ENCODE measurements around the gene KRT81. TPM values are rescaled to one million over a fixed set of nuclear protein-coding genes. Genes with fewer than 3 reads are reported as not detected.
A peak's percentile ranks its signal among the peaks of the same experiment; 100 is the strongest.
"Not testable (repeated sequence)": the region's sequence is repeated elsewhere in the genome, so short reads cannot be mapped to it uniquely, and the experiment has no call there.

The KRT81 gene
- total RNA-seq, 4 donors from 2014 or later = not detected

- intact Hi-C loops (cut with DNase I; ENCODE audit: low total_unique reads) = no loop called here
- DNase-seq (no peak), ATAC-seq (no peak)
- Histone ChIP-seq H3K36me3 (no peaks in the 10 kb centered on the region), H3K27ac (no peak overlapping the region), H3K4me3 (no peak overlapping the region), H3K4me1 (peaks cover 0 to 3% of the 10 kb centered on the region in 2 donors), H3K27me3 (peaks cover 25 to 31% (median 30%) of the 10 kb centered on the region in 3 donors), H3K9me3 (no peaks in the 10 kb centered on the region)
- in situ Hi-C loops (cut with MboI; ENCODE audit: low sequenced_read_pairs in 4 of 4) = no loop called here
- no peak for TF ChIP-seq POLR2A (IDR thresholded peaks at IDR 0.05)
- TF ChIP-seq CTCF (IDR thresholded peaks at IDR 0.05 in 4 of 5, conservative IDR thresholded peaks at IDR 0.05 in 1 of 5) = no peak
Measured at GRCh38 chr12:52254965-52255751, 36.2 kb downstream of the KRT81 start.

GRCh38 chr12:52254180-52254964 is 37.0 kb downstream of the KRT81 start:
- ATAC-seq (no peak), DNase-seq (no peak)
- TF ChIP-seq CTCF (IDR thresholded peaks at IDR 0.05 in 4 of 5, conservative IDR thresholded peaks at IDR 0.05 in 1 of 5) = no peak
- TF ChIP-seq POLR2A (IDR thresholded peaks at IDR 0.05) = no peak
- Histone ChIP-seq H3K4me3 (no peak overlapping the region), H3K9me3 (no peaks in the 10 kb centered on the region), H3K27ac (no peak overlapping the region), H3K27me3 (peaks cover 25 to 30% (median 26%) of the 10 kb centered on the region in 3 donors), H3K36me3 (no peaks in the 10 kb centered on the region), H3K4me1 (peaks cover 4 to 5% of the 10 kb centered on the region in 2 donors)
- in situ Hi-C loops (cut with MboI; ENCODE audit: low sequenced_read_pairs in 4 of 4) = no loop called here
- intact Hi-C loops (cut with DNase I; ENCODE audit: low total_unique reads) = no loop called here

GRCh38 chr12:52253391-52254179 is 37.7 kb downstream of the KRT81 start:
- Histone ChIP-seq H3K4me3 (no peak overlapping the region), H3K27me3 (peaks cover 18 to 26% (median 20%) of the 10 kb centered on the region in 3 donors), H3K27ac (no peak overlapping the region), H3K36me3 (no peaks in the 10 kb centered on the region), H3K4me1 (peaks cover 9 to 12% of the 10 kb centered on the region in 2 donors), H3K9me3 (no peaks in the 10 kb centered on the region)
- ATAC-seq (no peak), DNase-seq (peak in 1 of 2 donors; percentile 1)
- no peak for TF ChIP-seq POLR2A (IDR thresholded peaks at IDR 0.05)
- no peak for TF ChIP-seq CTCF (IDR thresholded peaks at IDR 0.05 in 4 of 5, conservative IDR thresholded peaks at IDR 0.05 in 1 of 5)
- in situ Hi-C loops (cut with MboI; ENCODE audit: low sequenced_read_pairs in 4 of 4) = no loop called here
- intact Hi-C loops (cut with DNase I; ENCODE audit: low total_unique reads) = no loop called here

- DNase-seq (peak in 1 of 2 donors; percentile 1), ATAC-seq (no peak)
- Histone ChIP-seq H3K9me3 (no peaks in the 10 kb centered on the region), H3K4me1 (peaks cover 16 to 20% of the 10 kb centered on the region in 2 donors), H3K4me3 (no peak overlapping the region), H3K27me3 (peaks cover 11 to 19% (median 14%) of the 10 kb centered on the region in 3 donors), H3K27ac (no peak overlapping the region), H3K36me3 (no peaks in the 10 kb centered on the region)
- in situ Hi-C loops (cut with MboI; ENCODE audit: low sequenced_read_pairs in 4 of 4) = no loop called here
- TF ChIP-seq CTCF (IDR thresholded peaks at IDR 0.05 in 4 of 5, conservative IDR thresholded peaks at IDR 0.05 in 1 of 5) (no peak), POLR2A (IDR thresholded peaks at IDR 0.05) (no peak)
- intact Hi-C loops (cut with DNase I; ENCODE audit: low total_unique reads) = no loop called here
Measured at GRCh38 chr12:52252728-52253343, 38.5 kb downstream of the KRT81 start.

GRCh38 chr12:52252175-52252615 is 39.1 kb downstream of the KRT81 start:
- H3K27ac ChIP-seq; in situ Hi-C loops (cut with MboI; ENCODE audit: low sequenced_read_pairs in 4 of 4); H3K9me3 ChIP-seq; H3K36me3 ChIP-seq; intact Hi-C loops (cut with DNase I; ENCODE audit: low total_unique reads); ATAC-seq; H3K4me3 ChIP-seq: not testable (repeated sequence)
- H3K4me1 ChIP-seq = peaks cover 23 to 26% of the 10 kb centered on the region in 2 donors
- DNase-seq = peak in 1 of 2 donors; percentile 6
- H3K27me3 ChIP-seq = peaks cover 5 to 13% (median 8%) of the 10 kb centered on the region in 3 donors
